NCI-H2196 treated with DMSO at 0.1 percent for 48 hours (cell line): ENCODE results near the gene CPLX1.
"Not testable (repeated sequence)": the region's sequence is repeated elsewhere in the genome, so short reads cannot be mapped to it uniquely, and the experiment has no call there.

Experiments
- DNase-seq: peaks from one replicate; lab custom pipeline; 2025; ENCODE audit not compliant: unreplicated experiment; lab: John Stamatoyannopoulos, UW

The CPLX1 gene

GRCh38 chr4:762211-763190 lies 63.4 kb downstream of the CPLX1 start:
- DNase-seq = no peak

DNA sequence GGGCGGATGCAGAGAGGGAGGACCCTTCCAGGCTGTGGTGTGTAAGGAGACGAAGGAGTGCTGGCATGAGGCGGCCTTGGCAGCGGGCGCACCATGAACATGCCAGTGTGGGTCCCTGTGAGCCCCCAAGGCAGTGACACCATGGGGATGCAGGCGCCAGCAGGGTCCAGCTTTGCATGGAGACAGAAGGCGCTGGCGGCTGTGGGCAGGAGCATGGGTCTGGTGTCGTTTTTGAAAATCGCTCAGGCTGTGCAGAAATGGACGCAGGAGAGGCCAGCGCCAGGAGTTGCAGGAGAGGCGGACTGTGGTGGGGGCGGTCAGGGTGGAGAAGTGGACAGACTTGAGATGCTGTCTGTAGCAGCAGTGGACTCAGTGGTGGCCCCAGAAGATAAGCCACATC lies 64.2 kb downstream of the CPLX1 start:
- no peak for DNase-seq

DNA sequence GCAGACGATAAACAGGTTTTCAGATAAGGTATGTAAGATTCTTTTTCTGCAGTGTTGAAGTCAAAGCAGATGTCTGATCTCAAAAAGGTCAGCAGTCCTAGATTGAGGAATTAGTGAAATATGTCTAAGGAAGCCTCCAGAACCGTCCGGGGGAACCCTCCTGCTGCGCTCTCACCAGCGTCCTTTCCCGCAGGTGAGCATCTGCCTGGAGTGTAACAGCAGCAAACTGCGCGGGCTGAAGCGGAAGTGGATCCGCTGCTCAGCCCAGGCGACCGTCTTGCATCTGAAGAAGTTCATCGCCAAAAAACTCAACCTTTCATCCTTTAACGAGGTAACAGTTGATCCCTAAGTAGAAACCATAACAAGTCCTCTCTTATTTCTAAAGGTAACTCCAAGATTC lies 64.8 kb downstream of the CPLX1 start:
- DNase-seq = no peak

DNA sequence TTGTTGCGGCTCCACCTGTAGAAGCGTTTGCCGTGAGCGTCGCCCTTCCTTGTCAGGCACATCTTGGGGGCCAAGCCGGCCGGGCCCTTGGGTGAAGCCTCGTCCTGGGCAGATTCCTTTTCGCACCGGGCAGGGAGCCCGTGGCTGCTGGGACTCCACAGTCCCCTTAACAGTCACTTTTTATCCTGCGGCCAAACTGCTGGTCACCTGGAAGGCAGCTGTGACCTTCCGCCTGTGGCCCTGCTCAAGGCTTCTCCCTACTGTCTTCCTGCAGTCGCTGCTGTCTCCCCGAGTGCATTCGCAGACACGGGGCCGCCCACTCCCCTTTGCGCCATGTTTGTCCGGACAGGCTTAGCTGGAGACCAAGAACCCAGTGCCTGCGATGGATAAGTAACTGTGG lies 65.3 kb downstream of the CPLX1 start:
- no peak for DNase-seq

DNA sequence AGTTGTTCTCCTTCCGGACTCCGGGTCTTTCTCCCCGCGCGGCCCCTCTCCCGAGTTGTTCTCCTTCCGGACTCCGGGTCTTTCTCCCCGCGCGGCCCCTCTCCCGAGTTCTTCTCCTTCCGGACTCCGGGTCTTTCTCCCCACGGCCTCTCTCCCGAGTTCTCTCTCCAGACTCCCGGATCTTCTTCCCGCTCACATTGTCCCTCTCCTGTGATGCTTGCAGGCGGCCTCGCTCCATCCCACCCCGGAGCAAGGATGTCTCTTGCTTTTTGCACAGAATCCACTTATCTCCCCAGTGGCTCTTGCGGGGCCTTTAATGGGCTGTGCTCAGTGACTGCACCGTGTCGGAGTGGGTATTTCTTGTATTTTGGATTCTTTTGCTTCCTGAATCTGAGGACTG lies 66.1 kb downstream of the CPLX1 start:
- not testable (repeated sequence) for DNase-seq

GRCh38 chr4:757111-757510 lies 68.8 kb downstream of the CPLX1 start:
- DNase-seq = no peak

DNA sequence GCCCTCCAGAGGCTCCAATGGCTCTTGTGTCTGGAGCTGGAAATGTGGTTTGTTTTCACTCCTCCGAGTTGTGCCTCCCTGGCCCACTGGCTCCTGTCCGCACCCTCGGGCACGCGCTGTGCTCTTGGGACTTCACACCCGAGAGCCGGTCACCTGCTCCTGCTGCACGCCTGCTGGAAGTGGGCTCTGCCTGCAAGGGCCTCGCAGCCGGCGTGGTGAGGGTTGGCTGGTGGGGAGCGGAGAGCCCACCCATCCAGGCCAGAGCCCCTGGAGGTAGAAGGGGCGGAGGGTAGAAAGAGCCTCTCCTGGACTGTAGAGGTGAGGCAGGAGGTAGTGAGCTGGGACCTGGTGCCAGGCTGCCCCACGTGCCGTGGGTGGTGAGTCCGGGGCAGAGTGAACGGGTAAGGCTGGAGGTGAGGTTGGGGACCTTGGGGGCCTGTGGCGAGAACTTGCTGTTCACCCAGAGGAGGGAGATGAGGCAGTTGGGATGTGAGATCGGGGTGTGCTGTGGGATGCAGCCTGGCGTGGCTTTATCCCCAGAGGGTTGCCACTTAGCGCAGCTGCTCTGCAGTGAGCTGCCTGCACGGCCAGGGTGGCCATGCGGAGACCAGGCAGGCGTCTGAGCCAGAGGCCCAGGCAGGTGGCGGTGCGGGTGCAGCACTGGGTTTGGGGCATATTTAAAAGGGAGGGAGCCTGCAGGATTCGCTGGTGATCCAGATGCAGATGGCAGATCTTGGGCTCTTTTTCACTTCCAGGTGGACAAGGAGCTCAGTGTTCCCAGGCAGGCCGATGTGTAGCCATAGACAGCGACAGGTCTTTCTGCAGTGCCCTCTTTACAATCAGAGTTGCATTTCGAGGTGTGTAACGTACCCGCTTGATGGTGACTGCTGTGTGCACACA lies 71.5 kb downstream of the CPLX1 start:
- DNase-seq = no peak

- DNase-seq = not testable (repeated sequence)
Observed at GRCh38 chr4:753186-753585, 72.7 kb downstream of the CPLX1 start.

DNA sequence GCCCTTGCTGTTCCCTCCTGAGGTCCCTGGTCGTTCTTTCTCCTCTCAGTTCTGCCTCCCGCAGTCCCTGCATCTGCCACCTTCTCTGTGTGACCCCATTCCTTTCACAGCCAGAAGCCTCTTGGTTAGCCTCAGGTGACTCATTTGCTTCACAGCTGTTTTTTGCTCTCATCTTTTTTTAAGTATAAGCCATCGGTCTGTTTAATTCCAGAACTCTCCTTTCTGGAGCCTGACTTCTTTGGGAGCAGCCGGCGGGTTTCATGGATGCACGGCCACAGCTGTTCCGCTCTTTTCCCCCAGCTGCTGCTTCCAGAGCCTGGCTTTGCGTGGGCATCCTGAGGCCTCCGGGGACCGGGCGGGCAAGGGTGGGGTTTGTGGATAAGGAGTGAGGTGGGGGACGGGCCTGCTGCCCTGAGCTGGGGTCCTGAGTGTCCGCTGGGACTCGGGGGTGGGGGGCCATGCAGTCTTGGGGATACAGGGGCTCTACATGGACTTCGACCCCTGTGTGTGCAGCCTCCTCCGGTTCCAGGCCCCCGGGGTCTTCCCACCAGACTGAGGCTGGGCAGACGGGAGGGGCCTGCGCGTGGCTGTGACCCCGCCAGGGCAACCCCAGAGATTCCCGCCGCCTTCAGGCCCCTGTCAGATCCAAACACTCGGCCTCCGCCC lies 73.6 kb downstream of the CPLX1 start:
- no peak for DNase-seq

GRCh38 chr4:751676-752075 lies 74.3 kb downstream of the CPLX1 start:
- DNase-seq = no peak

- DNase-seq = no peak
Observed at GRCh38 chr4:749698-750666, 75.9 kb downstream of the CPLX1 start.

- no peak for DNase-seq
Observed at GRCh38 chr4:748461-748860, 77.5 kb downstream of the CPLX1 start.

- DNase-seq = no peak
Observed at GRCh38 chr4:747546-748170, 78.3 kb downstream of the CPLX1 start.

DNA sequence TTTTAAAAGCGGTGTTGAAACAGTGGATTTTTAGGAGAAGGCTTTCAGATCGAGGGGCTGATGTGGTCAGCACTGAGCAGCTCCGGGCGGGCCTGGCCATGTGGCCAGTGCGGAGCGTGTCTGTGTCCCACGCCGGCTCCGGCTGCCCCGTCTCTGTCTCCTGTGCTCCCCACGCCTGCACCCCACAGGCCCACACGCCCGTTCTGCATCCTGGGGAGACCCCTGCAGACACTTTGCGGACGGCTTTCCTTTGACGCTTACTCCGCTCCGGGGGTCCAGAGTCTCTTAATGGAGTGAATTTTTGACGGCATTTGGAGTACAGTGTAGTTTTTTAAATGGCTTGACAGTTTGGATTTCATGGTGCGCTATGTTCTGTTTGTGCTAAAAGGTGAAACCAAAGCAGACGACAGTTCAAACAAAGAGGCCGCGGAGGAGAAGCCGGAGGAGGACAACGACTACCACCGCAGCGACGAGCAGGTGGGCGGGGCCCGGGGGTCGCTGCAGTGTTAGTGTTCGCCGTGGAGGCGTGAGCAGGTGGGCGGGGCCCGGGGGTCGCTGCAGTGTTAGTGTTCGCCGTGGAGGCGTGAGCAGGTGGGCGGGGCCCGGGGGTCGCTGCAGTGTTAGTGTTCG lies 81.6 kb downstream of the CPLX1 start:
- no peak for DNase-seq

GRCh38 chr4:743463-744211 lies 82.3 kb downstream of the CPLX1 start:
- no peak for DNase-seq

- peak; percentile 27 for DNase-seq
Observed at GRCh38 chr4:742742-743311, 83.1 kb downstream of the CPLX1 start.

- no peak for DNase-seq
Observed at GRCh38 chr4:742096-742741, 83.7 kb downstream of the CPLX1 start.
